Measurements from ENCODE around the gene DGKE. TPM values are rescaled to one million over a fixed set of nuclear protein-coding genes. Genes with fewer than 3 reads are reported as not detected.
A peak's percentile ranks its signal among the peaks of the same experiment; 100 is the strongest.

The DGKE gene
- total and polyA plus RNA-seq, 8 donors = 0.56 to 38.8 (median 13.6) TPM

DNA sequence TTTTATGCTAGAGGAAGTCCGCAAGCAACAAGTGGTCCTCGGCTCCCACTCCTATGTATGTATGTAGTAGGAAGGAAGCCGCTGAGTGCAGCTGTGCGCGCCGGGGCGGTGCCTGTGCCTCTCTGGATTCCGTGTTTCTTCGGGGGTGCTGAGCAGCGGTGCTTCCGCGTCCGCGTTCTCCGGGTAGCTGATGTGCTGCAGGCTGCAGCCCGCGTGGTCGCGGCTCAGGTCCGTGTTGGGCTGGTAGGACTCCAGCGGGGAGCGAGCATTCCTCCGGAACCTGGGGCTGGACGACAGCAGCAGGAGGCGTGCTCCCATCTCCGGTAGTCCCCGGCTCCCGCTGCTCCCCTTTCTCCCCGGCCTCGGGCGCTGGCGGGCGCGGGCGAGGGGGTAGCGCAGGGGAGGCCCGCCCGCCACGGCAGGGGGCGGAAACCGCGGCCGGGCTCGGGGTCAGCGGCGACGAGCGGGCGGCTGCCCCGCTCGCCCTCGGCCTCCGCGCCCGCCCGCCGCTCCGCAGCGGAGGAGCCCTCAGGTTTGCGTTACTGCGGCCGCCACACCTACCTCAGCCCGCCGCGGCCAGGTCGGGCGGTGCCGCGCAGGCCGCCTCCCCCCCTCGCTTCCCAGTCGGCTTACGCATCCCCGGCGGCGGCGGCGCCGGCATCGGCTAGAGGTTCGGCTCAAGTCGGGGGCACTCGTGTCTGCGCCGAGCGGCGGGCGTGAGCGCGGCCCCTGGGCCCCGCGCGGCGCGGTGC, 718 bp upstream of the DGKE start:
- 0 to 1% (median 0%) methylated on average over 22 to 95 of the region's 95 CpGs for WGBS, 5 donors
- intact Hi-C loops (cut with DNase I; ENCODE audit: low total_unique reads) = no loop called here
- Histone ChIP-seq H3K4me3 (peak overlapping the region; percentile 75 to 82 (median 81)), H3K9me3 (no peaks in the 10 kb centered on the region), H3K27me3 (no peaks in the 10 kb centered on the region), H3K27ac (peak overlapping the region; percentile 84 to 96 (median 93)), H3K4me1 (peaks cover 18 to 63% (median 45%) of the 10 kb centered on the region in 4 donors), H3K36me3 (peaks cover 0 to 4% (median 0%) of the 10 kb centered on the region in 4 donors)
- peak; percentile 63 to 80 for DNase-seq
- TF ChIP-seq POLR2AphosphoS5 (IDR thresholded peaks at IDR 0.05) (peak in 2 of 3 donors; percentile 10 to 34), EP300 (IDR thresholded peaks at IDR 0.05) (no peak)

- Histone ChIP-seq H3K4me3 (peak overlapping the region; percentile 75 to 82 (median 81)), H3K9me3 (no peaks in the 10 kb centered on the region), H3K27me3 (no peaks in the 10 kb centered on the region), H3K36me3 (peaks cover 0 to 3% (median 1%) of the 10 kb centered on the region in 4 donors), H3K4me1 (peaks cover 18 to 72% (median 48%) of the 10 kb centered on the region in 4 donors), H3K27ac (peak overlapping the region; percentile 84 to 96 (median 92))
- DNase-seq = peak; percentile 64 to 84
- 2 to 6% (median 3%) methylated on average over 16 to 81 of the region's 81 CpGs for WGBS, 5 donors
- intact Hi-C loops (cut with DNase I; ENCODE audit: low total_unique reads) = no loop called here
- TF ChIP-seq, protein P1, sequence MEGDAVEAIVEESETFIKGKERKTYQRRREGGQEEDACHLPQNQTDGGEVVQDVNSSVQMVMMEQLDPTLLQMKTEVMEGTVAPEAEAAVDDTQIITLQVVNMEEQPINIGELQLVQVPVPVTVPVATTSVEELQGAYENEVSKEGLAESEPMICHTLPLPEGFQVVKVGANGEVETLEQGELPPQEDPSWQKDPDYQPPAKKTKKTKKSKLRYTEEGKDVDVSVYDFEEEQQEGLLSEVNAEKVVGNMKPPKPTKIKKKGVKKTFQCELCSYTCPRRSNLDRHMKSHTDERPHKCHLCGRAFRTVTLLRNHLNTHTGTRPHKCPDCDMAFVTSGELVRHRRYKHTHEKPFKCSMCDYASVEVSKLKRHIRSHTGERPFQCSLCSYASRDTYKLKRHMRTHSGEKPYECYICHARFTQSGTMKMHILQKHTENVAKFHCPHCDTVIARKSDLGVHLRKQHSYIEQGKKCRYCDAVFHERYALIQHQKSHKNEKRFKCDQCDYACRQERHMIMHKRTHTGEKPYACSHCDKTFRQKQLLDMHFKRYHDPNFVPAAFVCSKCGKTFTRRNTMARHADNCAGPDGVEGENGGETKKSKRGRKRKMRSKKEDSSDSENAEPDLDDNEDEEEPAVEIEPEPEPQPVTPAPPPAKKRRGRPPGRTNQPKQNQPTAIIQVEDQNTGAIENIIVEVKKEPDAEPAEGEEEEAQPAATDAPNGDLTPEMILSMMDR (IDR thresholded peaks at IDR 0.05) = peak in 2 of 7 experiments; percentile 0 to 7
- TF ChIP-seq EP300 (IDR thresholded peaks at IDR 0.05) = no peak
Observed at GRCh38 chr17:56834380-56835263, 671 bp downstream of the DGKE start.

GRCh38 chr17:56835264-56835585, 1.3 kb downstream of the DGKE start:
- TF ChIP-seq POLR2AphosphoS5 (IDR thresholded peaks at IDR 0.05) (no peak), POLR2A (IDR thresholded peaks at IDR 0.05) (no peak), EP300 (IDR thresholded peaks at IDR 0.05) (no peak)
- TF ChIP-seq, protein P1 (IDR thresholded peaks at IDR 0.05) = no peak
- intact Hi-C loops (cut with DNase I; ENCODE audit: low total_unique reads) = no loop called here
- peaks cover 0 to 7% (median 6%) of the 10 kb centered on the region in 4 donors for H3K36me3 ChIP-seq
- 53 to 70% (median 62%) methylated on average over 7 of the region's 7 CpGs for WGBS, 5 donors
- H3K9me3 ChIP-seq = no peaks in the 10 kb centered on the region
- peak overlapping the region; percentile 75 to 82 (median 81) for H3K4me3 ChIP-seq
- no peak for DNase-seq
- peaks cover 18 to 72% (median 48%) of the 10 kb centered on the region in 4 donors for H3K4me1 ChIP-seq
- no peaks in the 10 kb centered on the region for H3K27me3 ChIP-seq
- H3K27ac ChIP-seq = peak overlapping the region; percentile 84 to 96 (median 92)

DNA sequence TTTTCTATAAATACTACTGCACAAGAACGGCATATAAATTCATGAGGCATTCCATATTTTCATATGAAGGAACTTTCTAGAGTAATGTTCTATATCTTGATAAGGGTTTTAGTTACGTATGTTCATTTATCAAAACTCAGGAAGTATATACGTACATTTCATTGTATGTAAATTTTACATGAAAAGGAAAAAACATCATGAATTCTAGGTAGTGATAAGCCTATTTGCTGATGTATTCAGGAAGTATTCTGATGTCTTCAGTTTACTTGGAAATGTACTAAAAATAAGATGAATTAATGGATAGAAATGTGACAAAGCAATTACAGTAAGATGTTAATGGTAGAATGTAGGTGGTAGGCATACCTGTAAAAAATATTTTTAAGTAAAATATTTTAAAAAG, 4.7 kb downstream of the DGKE start:
- Histone ChIP-seq H3K4me1 (peaks cover 13 to 51% (median 32%) of the 10 kb centered on the region in 4 donors), H3K9me3 (no peaks in the 10 kb centered on the region), H3K27ac (no peak overlapping the region), H3K4me3 (no peak overlapping the region), H3K36me3 (peaks cover 0 to 14% (median 13%) of the 10 kb centered on the region in 4 donors), H3K27me3 (no peaks in the 10 kb centered on the region)
- TF ChIP-seq POLR2AphosphoS5 (IDR thresholded peaks at IDR 0.05) = no peak
- WGBS, 5 donors = 70 to 79% (median 75%) methylated on average over 3 of the region's 3 CpGs
- DNase-seq = no peak
- intact Hi-C loops (cut with DNase I; ENCODE audit: low total_unique reads) = no loop called here

GRCh38 chr17:56842577-56842976, 8.6 kb downstream of the DGKE start:
- Histone ChIP-seq H3K4me3 (no peak overlapping the region), H3K9me3 (no peaks in the 10 kb centered on the region), H3K27ac (no peak overlapping the region), H3K4me1 (peaks cover 0 to 20% (median 8%) of the 10 kb centered on the region in 4 donors), H3K36me3 (peaks cover 0 to 33% (median 17%) of the 10 kb centered on the region in 4 donors), H3K27me3 (no peaks in the 10 kb centered on the region)
- WGBS, 5 donors = 44 to 65% (median 54%) methylated on average over 2 of the region's 2 CpGs
- TF ChIP-seq POLR2A (IDR thresholded peaks at IDR 0.05) (no peak), EP300 (IDR thresholded peaks at IDR 0.05) (no peak), POLR2AphosphoS5 (IDR thresholded peaks at IDR 0.05) (no peak)
- TF ChIP-seq, protein P1 (IDR thresholded peaks at IDR 0.05) = no peak
- intact Hi-C loops (cut with DNase I; ENCODE audit: low total_unique reads) = no loop called here
- DNase-seq = no peak
